Suppressor macrophage treated with lipopolysaccharide for 4 hours (primary cell): ENCODE results near the gene AATK.
A peak's percentile ranks its signal among the peaks of the same experiment; 100 is the strongest.

Source experiments
- DNase-seq: peaks from one replicate; pipeline ENCODE4 v3.0.0-alpha.2; 2020

AATK gene

GRCh38 chr17:81124377-81124776, 41.6 kb downstream of the AATK start:
- DNase-seq, result no peak

- no peak for DNase-seq
Measured at GRCh38 chr17:81123052-81124048, 42.7 kb downstream of the AATK start.

- no peak for DNase-seq
Measured at GRCh38 chr17:81121841-81122733, 43.9 kb downstream of the AATK start.

GRCh38 chr17:81120695-81121621, 45.1 kb downstream of the AATK start:
- DNase-seq, result no peak

- no peak for DNase-seq
Measured at GRCh38 chr17:81120149-81120484, 45.9 kb downstream of the AATK start.

- DNase-seq, result peak; percentile 76
Measured at GRCh38 chr17:81119223-81120148, 46.5 kb downstream of the AATK start.

GRCh38 chr17:81118308-81119221, 47.5 kb downstream of the AATK start:
- DNase-seq, result no peak

GRCh38 chr17:81117672-81118198, 48.3 kb downstream of the AATK start:
- no peak for DNase-seq

GRCh38 chr17:81116704-81117103, 49.3 kb downstream of the AATK start:
- no peak for DNase-seq

- DNase-seq, result no peak
Measured at GRCh38 chr17:81115749-81116464, 50.1 kb downstream of the AATK start.

GRCh38 chr17:81115219-81115618, 50.8 kb downstream of the AATK start:
- no peak for DNase-seq

GRCh38 chr17:81114351-81115093, 51.5 kb downstream of the AATK start:
- no peak for DNase-seq

GRCh38 chr17:81113158-81113724, 52.8 kb downstream of the AATK start:
- DNase-seq, result no peak

GRCh38 chr17:81112450-81112849, 53.6 kb downstream of the AATK start:
- no peak for DNase-seq

- no peak for DNase-seq
Measured at GRCh38 chr17:81111066-81111465, 55.0 kb downstream of the AATK start.

- no peak for DNase-seq
Measured at GRCh38 chr17:81110488-81111040, 55.5 kb downstream of the AATK start.

- no peak for DNase-seq
Measured at GRCh38 chr17:81109957-81110356, 56.1 kb downstream of the AATK start.

- no peak for DNase-seq
Measured at GRCh38 chr17:81108220-81108619, 57.8 kb downstream of the AATK start.
